ENCODE data around the gene CHCHD2.
"Not testable (repeated sequence)": the region's sequence is repeated elsewhere in the genome, so short reads cannot be mapped to it uniquely, and the experiment has no call there.

Gene CHCHD2

GRCh38 chr7:56106108-56107073, at the start of gene CHCHD2:
TSS of gene CHCHD2 (minus strand) at chr7:56106476. CDS start at chr7:56106413, 63 bp downstream.
- peak; percentile 95 for DNase-seq

GRCh38 chr7:56131062-56131461, 24.8 kb upstream of the CHCHD2 start:
- not testable (repeated sequence) for DNase-seq

GRCh38 chr7:56127241-56127975, 21.1 kb upstream of the CHCHD2 start:
- no peak for DNase-seq

DNA sequence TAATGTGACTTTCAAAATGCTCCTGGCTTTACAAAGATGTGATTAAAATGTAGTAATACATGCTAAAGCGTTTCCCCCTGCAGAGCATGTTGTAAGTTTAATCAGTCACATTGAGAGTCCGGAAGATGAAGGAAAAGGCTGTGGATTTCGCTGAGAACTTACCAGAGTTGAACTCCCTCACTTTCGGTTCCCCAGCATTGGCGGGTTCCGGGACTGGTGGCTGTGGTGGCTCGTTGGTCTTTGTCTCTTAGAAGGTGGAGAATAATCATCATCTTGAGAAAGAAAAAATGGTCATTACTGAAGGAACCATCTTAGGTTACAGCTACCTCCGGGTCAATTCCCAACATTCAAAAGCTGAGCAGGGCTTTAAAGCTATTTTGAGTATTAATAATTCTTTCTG, 19.6 kb upstream of the CHCHD2 start:
- no peak for DNase-seq

DNA sequence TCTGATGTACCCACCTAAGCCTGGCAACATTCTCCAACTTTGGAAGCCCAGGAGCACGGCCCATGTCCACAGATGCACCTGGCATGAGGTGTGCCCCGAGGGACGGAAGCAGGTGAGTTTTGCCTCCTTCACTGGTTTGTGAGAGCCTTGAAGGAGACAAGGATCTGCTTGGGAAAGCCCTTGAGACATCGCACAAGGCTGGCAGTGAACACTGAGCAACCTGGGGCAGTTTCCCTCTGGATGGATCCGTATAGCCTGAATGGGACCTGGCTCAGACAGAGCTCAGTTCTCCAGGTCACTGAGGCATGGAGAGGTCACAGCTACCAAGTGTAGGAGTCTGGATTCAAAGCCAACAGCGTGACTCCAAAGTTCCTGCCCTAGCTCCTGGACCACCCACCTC, 18.7 kb upstream of the CHCHD2 start:
- no peak for DNase-seq

DNA sequence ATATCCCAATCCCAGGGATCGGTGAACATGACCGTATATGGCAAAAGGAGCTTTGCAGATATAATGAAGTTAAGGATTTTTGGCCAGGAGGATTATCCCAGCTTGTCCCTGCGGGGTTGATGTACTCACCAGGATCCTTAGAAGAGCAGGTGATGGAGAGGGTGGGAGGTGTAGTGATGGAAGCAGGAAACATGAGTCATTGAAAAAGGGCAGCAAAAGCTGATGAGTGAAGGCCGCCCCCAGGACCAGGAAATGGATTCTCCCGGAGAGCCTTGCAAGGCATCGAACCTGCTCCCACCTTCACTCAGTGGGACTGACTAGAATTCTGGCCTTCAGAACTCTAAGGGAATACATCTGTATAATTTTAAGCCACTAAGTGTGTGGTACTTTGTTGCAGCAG, 15.2 kb upstream of the CHCHD2 start:
- no peak for DNase-seq

GRCh38 chr7:56115852-56116538, 9.7 kb upstream of the CHCHD2 start, which contains the start of gene NUPR2:
TSS of gene NUPR2 (minus strand) at chr7:56116417. CDS start at chr7:56116314, 103 bp downstream.
- DNase-seq = no peak

DNA sequence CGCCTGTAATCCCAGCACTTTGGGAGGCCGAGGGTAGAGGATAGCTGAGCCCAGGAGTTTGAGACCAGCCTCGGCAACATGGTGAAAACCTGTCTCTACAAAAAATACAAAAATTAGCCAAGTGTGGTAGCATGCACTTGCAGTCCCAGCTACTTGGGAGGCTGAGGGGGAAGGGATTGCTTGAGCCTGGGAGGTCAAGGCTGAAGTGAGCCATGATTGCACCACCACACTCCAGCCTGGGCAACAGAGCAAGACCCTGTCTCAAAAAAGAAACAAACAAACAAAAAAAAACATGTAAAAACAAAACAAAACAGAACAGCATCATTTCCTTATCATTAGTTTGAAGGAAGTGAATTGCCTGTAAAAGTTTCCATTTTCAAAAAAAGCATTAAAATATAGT, 6.0 kb upstream of the CHCHD2 start:
- not testable (repeated sequence) for DNase-seq

DNA sequence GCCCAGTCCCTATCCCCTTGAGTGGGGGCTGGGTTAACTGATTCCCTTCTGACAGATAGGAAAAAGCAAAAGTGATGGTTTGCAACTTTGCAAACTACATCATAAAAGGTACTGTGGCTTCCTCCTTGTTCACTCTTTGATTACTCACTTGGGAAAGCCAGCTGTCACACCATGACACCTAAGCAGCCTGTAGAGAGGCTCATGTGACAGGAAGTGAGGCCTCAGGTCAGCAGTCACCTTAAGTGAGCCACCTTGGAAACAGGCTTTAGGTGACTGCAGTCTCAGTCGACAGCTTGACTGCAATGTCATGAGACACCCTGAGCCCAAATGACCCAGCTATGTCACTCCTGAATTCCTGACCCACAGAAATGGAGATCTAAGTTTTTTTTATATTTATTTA, 4.3 kb upstream of the CHCHD2 start:
- no peak for DNase-seq

DNA sequence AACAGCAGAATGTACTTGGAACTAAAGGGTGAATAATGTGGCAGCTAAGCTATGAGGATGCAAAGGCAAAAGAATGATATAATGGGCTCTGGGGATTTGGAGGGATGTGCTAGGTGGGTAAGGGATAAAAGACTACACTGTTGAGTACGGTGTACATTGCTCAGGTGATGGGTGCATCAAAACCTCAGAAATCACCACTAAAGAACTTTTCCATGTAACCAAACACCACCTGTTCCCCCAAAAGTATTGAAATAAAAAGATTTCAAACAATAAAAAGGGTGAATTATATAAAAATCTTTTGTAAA, 1.6 kb upstream of the CHCHD2 start:
- DNase-seq = no peak

- DNase-seq = no peak
Observed at GRCh38 chr7:56105508-56105907, 768 bp downstream of the CHCHD2 start.

DNA sequence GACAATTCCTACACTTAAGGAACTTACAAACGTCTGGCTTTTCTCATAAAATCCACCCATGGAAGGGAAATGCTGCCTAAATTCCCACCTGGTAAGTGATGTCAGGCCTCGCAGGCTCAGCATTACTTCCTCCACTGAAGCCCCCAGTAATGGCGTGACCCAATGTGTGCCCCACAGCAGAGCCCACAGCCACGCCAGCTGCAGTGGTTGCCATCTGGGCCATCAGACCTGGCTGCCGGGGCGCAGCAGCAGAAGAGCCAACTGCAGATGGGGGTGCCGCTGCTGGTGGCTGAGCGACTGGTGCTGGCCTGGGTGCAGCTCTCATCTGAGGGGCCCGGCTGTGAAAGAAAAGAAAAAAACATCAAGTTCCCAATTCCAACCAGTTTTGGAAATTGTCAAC, 2.1 kb downstream of the CHCHD2 start:
- not testable (repeated sequence) for DNase-seq

DNA sequence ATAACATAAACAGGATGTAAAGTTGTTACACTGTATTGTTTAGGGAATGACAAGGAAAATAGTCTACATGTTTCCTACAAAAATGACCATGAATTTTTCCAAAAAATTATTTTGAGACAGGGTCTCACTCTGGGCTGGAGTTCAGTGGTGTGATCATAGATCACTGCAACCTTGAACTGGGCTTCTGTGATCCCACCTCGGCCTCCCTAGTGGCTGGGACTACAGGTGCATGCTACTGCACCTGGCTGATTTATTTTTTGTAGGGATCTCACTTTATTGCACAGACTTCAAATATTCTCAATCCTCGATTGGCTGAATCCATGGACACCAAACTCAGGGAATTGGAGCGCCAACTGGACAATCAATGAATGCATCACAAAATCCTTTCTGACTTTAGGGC, 6.6 kb downstream of the CHCHD2 start:
- no peak for DNase-seq

DNA sequence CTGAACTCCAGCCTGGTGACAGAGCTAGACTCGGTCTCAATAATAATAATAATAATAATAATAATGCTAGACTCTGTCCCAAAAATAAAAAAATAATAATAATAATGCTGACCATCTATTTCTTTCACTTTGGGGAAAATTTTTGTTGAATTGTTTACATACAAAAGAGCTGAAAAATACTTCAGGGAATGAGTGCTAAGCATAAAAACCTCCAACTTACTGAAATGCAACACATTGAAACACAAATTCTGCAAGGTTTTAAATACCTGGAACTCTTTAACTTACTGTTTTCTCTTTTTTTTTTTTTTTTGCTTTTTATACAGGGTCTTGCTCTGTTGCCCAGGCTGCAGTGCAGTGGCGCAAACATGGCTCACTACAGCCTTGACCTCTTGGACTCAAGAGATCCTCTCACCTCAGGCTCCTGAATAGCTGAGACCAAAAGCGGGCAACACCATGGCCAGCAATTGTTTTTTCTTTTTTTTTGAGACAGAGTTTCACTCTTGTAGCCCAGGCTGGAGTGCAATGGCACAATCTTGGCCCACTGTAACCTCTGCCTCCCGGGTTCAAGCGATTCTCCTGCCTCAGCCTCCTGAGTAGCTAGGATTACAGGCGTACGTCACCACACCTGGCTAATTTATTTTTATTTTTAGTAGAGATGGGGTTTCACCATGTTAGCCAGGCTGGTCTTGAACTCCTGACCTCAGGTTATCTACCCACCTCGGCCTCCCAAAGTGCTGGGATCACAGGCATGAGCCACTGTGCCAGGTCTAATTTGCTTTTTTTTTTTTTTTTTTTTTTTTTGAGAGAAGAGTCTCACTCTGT, 7.9 kb downstream of the CHCHD2 start:
- not testable (repeated sequence) for DNase-seq

DNA sequence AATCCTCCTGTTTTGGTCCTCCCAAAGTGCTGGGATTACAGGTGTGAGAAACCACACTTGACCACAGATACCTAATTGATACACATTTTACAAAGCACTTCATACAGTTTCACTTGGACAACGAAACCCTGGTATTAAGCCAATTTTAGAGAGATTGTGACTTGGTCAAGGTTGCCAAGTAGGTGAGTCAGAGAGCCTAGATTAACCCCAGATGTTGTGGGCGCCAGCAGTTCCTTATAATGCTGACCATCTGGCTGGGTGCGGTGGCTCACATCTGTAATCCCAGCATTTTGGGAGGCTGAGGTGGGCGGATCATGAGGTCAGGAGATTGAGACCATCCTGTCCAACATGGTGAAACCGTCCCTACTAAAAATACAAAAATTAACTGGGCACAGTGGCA, 8.6 kb downstream of the CHCHD2 start:
- no peak for DNase-seq

GRCh38 chr7:56092789-56093531, 13.3 kb downstream of the CHCHD2 start, which contains the start of gene PHKG1:
TSS of gene PHKG1 (minus strand) at chr7:56092952. CDS start at chr7:56088941, 4,011 bp downstream.
- no peak for DNase-seq

DNA sequence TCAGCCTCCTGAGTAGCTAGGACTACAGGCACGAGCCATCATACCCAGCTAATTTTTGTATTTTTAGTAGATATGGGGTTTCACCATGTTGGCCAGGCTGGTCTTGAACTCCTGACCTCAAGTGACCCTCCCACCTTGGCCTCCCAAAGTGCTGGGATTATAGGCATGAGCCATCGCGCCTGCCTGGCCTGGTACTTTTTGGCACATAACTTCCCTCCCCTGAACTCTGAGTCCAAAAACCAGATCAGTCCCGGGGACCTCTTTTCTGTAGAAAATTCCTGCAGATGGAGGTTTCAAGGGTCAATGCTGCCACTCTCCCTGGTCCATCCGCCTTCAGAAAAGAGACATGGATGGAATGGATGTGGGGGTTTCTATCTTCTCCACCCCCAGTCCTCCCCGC, 13.9 kb downstream of the CHCHD2 start:
- DNase-seq = not testable (repeated sequence)

GRCh38 chr7:56091591-56091990, 14.7 kb downstream of the CHCHD2 start:
- no peak for DNase-seq

DNA sequence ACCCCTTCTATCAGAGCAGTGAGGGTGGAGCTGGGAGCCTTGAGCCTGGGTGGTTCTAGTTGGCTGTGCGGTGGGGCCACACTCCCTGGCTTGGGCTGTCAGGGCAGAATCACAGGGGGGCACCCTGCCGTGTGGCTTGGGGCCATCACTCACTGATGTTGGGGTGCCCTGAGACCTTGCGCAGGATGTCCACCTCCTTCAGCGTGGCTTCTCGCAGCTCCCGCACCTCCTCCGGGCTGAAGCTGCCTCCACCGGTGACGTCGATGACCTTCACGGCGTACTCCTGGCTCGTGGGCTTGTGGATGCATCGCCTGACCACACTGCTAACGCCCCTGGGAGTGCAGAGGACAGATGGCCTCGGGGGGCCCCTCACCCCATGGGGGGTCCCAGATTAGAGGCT, 18.8 kb downstream of the CHCHD2 start:
- DNase-seq = no peak

DNA sequence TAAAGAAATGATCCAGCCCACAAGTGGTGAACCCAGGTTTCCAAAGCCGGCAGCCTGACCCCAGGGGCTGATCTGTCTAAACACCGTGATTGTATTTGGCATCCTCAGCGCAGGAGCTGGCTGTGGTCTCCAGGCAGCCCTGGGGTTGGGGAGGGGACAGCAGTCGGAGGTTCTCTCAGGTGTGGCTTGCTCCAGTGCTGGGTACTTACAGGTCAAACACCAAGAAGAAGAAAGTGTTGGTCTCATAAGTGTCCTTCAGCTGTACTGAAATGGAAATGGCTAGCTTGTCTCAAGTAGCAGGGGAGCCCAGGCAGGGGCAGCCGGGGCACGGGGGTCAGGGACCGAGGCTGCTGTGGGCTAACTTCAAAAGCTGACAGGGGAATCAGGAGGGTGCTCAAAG, 19.5 kb downstream of the CHCHD2 start:
- DNase-seq = no peak

- no peak for DNase-seq
Observed at GRCh38 chr7:56083150-56083785, 23.0 kb downstream of the CHCHD2 start.

Data from NCI-H2227 treated with DMSO at 0.1 percent for 48 hours (cell line).